Stimulated activated CD8-positive, alpha-beta memory T cell treated with anti-CD3 and anti-CD28 coated beads, Interleukin-15, amount 100 ng/mL, for 48 hours (primary cell): ENCODE results near the gene PDCD11.
"Not testable (repeated sequence)": the region's sequence is repeated elsewhere in the genome, so short reads cannot be mapped to it uniquely, and the experiment has no call there.

Experiments
- DNase-seq, 2 donors: peaks; one replicate each; pipeline ENCODE4 v3.0.0-alpha.2; 2020; ENCODE audit warnings: low read depth in 2 of 2

The PDCD11 gene

DNA sequence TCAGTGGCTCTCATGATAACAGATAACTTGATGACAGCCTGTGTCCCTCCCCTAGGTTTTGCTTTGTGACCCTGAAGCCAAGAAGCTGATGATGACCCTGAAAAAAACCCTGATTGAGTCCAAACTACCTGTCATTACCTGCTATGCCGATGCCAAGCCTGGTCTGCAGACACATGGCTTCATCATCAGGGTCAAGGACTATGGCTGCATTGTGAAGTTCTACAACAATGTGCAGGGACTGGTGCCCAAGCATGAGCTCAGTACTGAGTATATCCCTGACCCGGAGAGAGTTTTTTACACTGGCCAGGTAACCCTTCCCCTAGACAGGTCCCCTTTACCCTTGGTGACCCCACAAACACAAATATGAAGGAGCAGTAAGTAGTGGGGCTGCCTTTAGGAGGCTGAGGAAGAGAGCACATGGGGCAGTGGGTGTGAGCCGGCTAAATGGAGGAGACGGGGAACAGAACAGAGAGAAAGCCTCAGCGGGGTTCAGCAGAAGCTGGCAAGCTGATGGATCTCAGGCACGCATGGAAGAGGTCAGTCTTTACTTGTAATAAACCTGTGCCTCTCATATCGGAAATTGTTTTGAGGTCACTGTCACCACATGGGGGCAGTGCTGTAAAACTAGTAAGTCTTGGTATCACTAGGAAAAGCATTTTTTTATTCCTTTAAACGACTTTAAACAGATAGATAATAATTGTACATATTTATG lies 20.2 kb downstream of the PDCD11 start:
- DNase-seq: peak; percentile 6 to 10

DNA sequence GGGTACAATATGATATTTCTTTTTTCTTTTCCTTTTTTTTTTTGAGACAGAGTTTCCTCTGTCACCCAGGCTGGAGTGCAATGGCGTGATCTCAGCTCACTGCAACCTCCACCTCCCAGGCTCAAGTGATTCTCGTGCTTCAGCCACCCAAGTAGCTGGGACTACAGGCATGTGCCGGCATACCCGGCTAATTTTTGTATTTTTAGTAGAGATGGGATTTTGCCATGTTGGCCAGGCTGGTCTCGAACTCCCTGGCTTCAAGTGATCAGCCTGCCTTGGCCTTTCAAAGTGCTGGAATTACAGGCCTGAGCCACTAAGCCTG lies 20.7 kb downstream of the PDCD11 start:
- not testable (repeated sequence) for DNase-seq

DNA sequence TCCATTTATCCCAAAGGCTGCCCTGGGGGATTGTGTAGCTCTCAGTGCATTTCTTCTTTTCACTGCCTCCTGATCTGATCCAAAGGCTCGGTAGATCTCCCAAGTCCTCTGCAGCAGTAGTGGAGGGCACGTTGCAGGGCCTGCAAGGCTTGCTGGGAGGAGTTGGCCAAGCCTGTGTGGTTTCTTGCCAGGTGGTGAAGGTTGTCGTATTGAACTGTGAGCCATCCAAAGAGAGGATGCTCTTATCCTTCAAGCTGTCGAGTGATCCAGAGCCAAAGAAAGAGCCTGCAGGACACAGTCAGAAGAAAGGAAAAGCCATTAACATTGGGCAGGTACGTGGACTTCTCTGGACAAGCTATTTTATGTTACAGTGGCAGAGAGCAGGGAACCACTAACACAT lies 21.2 kb downstream of the PDCD11 start:
- DNase-seq: no peak

DNA sequence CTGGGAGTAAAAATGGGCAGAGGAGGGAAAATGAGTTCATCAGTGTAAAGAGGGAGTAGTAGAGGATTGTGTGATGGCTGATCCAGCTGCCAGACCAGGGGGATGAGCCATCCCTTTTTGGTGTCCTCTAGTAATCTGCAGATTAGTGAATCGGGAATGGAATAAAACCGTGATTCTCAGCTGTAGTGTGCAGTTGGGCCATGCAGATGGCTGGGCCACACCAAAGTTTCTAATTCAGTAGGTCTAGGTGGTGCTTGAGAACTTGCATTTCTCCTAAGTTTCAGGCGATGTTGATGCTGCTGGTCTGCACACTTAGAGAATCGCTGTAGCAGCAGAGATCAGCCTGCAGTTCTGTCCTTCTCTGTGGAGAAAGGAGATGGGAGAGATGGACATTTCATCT lies 22.7 kb downstream of the PDCD11 start:
- DNase-seq: no peak

DNA sequence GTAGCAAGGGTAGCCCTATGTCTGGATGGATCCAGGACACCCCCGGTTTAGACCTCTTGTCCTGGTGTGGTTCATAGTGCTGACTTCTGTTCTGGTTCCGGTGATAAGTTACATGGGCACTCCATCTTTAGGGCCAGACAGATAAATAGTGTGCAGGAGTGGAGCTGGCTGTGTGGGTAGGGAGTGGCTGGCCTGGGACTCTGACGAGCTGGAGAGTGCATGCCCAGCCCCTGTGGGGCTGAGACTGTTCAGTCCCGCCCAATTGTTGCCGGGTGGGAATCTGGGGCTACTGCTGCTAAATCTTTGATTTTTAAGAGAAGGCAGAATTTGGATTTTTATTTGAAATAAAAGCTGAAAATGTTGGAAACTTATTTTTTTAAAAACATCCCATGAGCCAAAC lies 27.3 kb downstream of the PDCD11 start:
- DNase-seq: no peak

DNA sequence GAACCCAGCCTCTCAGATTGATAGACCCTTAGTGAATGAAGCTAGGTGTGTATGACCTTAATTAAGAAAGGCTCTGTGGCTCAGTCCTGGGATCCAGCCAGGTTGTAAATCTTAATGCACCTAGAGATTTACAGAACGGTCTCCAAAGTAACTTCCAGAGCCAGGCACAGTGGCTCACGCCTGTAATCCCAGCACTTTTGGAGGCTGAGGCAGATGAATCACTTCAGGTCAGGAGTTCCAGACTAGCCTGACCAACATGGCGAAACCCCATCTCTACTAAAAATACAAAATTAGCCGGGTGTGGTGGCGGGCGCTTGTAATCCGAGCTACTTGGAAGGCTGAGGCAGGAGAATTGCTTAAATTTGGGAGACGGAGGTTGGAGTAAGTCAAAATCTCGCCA lies 31.4 kb downstream of the PDCD11 start:
- DNase-seq: no peak

DNA sequence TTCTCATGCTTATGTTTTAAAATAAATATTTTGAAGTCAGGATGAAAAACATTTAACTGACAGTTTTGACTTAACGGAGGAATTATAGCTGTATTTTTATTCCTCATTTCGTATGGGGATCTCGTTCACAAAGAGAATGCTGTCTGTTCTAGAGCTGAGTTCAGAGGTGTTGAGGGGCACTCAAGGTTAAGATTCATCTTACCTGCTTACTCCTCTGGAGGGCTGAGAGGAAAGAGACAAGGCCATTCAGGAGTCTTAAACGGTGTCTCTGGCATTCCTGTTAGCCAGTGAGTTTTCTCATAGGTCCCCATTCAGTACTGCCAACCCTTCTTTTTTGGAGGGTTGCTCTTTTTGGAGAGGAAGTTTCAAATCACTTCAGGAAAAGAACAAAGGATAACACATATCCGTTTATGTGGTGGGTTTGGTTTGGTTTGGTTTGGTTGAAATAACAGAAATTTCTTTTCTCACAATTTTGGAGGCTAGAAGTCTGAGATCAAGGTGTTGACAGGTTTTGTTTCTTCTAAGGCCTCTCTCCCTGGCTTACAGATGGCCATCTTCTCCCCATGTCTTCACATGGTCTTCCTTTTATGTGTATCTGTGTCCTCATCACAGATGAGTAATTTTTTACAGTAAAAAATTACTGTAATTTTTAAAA lies 32.7 kb downstream of the PDCD11 start:
- no peak for DNase-seq

DNA sequence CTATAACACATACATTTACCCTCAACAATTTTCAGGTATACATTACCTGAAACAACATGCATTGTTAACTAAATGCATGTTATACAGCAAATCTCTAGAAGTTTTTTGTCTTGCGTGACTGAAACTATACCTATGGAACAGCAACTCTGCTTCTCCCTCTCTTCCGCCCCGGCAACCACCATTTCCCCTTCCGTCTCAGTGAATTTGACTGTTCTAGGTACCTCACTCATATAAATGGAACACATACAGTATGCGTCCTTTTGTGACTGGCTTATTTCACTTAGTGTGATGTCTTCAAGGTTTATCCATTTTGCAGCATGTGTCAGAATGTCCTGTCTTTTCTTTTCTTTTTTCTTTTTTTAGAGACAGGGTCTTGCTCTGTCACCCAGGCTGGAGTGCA lies 33.2 kb downstream of the PDCD11 start:
- DNase-seq: no peak

DNA sequence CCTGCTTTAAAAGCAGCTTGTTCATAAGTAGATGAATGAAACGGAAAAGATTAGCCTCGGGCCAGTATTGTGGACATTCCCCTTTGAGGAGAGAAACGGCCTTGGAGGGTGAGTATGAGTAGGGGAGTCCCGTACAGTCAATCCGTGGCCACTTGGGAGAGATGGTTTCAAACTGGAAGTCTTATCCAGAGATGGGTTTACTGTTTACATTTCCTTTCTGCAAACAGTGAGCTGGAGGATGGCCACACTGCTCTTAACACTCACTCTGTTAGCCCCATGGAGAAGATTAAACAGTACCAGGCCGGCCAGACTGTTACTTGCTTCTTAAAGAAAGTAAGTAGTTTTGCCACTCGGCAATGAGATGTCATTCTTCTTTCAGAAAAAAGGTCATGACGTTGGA lies 35.5 kb downstream of the PDCD11 start:
- no peak for DNase-seq

DNA sequence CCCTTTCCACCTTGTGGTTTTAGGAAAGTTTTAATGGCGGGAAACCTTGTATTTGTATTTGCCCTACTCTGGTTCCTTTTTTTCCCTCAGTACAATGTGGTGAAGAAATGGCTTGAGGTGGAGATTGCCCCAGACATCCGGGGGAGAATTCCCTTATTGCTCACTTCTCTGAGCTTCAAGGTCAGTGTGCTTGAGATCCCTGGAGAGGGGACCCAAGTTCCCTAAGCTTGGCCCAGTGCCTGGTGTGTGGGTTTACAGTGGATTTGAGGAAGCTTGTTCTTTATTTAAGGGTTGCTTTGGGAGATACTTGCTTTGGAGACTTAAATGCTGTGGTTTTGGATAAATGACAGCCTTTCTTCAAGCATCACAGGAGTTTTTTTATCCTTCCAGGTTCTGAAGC lies 37.4 kb downstream of the PDCD11 start:
- no peak for DNase-seq

DNA sequence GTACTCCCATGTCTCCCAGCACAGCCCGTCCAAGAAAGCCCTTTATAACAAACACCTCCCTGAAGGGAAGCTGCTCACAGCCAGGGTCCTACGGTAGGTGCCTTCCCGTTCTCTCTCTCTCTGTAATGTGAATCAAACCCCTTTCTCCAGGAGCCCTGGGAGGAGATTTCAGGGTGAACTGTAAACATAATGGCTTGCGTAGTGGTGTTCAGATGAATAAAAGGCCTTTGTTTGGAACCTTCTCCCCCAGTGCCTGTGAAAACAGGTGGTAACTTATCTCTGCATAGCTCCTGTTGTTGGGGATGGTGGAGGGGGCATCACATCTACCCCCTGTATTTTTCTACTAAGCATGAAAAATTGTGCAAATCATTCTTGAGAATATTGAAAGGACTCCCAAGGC lies 43.4 kb downstream of the PDCD11 start:
- no peak for DNase-seq

DNA sequence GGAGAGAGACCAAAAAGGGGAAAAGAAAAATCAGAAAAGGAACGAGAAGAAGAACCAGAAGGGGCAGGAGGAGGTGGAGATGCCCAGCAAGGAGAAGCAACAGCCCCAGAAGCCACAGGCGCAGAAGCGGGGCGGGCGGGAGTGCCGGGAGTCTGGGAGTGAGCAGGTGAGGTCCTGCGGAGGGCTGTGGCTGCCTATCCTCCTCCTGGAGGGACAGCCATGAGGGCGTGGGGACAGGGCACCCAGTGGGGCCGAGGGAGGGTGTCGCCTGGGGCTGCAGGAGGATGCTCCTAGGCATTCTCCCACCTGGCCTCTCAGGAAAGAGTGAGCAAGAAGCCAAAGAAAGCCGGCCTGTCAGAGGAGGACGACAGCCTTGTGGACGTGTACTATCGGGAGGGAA lies 44.0 kb downstream of the PDCD11 start:
- DNase-seq: no peak

DNA sequence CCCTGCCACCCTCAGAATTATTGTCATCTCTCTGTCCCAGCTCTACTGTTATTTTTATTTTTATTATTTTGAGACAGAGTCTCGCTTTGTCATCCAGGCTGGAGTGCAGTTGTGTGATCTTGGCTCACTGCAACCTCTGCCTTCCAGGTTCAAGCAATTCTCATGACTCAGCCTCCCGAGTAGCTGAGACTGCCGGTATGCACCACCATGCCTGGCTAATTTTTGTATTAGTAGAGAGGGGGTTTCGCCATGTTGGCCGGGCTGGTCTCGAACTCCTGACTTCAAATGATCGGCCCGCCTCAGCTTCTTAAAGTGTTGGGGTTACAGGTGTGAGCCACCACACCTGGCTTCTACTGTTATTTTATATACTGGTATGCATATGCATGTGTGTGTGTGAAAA lies 44.8 kb downstream of the PDCD11 start:
- DNase-seq: no peak

DNA sequence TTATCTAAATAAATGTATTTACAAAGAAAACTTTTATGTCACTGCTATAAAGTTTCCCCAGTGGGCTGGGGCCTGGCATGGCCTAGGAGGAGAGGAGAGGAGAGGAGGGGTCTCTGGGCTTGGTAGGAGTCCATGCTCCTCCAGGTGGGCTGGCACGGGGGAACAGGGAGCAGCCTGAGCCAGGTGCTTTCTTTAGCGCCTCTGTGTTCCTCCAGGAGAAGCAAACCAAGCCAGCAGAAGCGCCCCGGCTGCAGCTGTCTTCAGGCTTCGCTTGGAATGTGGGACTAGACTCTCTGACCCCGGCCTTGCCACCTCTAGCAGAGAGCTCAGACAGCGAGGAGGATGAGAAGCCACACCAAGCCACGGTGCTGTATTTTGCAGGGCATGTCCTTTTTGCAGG lies 45.2 kb downstream of the PDCD11 start:
- no peak for DNase-seq

DNA sequence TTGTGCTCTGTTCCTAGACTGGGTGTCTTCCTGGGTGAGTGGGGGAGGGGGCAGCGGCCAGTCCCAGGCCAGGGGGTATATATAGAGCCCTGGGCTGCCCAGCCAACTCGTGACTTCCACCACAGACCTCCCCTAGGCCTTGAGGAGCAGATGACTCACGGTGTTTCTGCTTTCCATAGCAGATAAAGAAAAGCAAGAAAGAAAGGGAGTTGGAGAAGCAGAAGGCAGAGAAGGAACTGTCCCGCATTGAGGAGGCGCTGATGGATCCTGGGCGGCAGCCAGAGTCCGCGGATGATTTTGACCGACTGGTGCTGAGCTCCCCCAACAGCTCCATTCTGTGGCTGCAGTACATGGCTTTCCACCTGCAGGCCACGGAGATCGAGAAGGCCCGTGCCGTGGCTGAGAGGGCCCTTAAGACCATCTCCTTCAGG lies 45.6 kb downstream of the PDCD11 start:
- DNase-seq: no peak

DNA sequence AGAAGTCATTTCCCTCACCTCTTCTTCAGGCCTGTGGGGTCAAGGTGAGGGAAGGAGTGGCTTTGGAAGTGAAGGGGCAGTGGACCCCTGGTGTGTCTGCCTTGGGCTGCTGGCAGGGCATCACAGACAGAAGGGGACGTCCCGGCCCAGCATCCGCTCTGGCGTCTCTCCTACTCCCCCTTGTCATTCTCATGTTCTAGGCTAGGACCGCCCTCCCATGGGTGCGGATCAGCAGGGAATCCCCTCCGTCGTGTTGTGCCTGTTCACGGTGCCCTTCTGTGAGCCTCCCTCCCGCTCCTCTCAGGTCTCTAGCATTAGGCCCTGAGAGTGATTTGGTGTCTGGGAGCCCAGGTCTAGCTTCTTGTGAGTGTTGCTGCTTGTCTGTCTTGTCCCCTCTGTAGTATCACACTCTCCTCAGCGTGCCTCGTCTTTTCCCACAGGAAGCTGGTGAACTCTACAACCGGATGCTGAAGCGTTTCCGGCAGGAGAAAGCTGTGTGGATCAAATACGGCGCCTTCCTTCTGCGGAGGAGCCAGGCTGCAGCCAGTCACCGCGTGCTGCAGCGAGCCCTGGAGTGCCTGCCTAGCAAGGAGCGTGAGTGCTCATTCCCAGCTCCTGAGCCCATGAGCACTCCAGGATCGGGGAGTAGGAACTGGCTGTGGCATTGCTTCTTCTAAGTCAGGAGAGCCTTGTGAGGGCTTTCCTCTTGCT lies 47.2 kb downstream of the PDCD11 start:
- DNase-seq: no peak

DNA sequence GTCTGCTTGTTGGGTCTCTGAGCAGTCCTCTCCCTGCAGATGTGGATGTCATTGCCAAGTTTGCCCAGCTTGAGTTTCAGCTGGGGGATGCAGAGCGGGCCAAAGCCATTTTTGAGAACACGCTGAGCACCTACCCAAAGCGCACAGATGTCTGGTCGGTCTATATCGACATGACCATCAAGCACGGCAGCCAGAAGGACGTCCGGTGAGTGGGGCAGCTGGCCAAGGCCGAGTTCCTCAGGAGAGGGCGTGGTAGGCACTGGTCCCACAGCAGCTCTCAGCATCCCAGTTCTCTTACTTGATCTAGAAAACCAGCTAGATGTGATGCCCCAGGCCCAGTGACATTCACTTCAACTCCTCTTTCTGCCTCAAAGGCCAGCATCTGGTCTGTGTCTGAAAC lies 48.1 kb downstream of the PDCD11 start:
- DNase-seq: no peak

DNA sequence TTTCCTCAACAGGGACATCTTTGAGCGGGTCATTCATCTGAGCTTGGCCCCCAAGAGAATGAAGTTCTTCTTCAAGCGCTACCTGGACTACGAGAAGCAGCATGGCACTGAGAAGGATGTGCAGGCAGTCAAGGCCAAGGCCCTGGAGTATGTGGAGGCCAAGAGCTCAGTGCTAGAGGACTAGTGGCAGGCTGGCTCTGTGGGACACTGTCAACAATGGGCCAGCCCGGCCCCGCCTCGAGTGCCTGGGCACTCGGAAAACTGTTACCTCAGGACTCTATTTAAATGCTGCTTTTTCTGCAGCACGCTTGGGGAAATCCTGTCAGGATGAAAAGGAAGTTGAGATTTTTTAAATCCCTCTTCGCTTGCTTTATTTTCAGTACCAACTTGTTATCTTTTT lies 48.9 kb downstream of the PDCD11 start:
- no peak for DNase-seq

DNA sequence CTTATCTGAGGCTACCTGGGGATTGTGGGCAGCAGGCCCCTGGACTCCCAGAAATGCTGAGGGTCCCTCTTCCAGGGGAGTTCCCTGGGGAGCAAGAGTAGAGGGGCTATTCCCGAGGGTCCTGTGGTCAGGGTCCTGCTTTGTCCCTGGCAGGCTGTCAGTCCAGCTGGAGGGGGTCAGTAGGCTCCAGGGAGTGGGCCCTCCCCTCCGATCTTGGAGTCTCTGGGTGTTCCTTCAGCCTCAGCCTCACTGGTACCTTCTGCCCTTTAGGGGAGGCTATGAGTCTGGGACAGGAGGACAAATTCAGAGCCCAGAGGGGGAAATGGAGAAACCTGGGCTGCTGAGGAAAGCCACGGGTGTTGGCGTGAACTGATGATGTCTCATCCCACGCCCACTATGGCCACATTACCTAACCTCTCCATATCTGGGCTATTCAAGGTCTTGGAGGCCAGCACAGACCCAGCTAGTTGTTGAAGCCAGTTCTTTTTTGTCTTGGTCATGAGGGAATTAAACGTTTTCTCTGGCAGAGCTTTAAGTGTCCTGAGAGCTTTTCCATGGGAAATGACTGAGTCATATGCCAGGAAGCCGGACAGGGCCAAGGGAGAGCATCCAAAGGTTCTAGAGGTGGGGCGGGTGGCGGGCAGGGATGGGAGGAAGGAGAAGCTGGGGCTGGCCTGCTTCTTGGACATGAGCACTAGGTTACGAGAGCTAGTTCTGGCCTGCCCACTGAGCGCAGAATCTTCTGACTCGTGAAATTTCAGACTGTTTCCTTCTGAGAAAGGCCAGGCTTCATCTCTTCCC lies 49.5 kb downstream of the PDCD11 start:
- no peak for DNase-seq

DNA sequence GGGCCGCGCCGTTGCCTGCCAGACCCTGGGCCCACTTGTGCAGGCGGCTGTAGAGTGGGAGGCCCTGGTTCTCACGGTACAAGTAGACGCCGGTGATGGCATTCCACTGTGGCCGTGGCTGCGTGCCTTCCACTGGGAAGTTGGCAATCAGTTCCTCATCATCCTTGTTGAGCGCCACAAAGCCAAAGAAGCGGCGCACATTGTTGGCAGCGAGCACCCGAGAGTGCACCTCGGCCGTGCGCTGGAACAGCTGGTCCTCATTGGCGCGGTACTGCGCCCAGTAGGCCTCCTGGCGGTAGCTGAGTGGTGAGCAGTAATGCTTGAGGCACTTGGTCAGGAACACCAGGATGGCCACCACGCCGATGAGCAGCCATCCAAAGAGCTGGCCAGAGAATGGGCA lies 50.8 kb downstream of the PDCD11 start:
- no peak for DNase-seq

DNA sequence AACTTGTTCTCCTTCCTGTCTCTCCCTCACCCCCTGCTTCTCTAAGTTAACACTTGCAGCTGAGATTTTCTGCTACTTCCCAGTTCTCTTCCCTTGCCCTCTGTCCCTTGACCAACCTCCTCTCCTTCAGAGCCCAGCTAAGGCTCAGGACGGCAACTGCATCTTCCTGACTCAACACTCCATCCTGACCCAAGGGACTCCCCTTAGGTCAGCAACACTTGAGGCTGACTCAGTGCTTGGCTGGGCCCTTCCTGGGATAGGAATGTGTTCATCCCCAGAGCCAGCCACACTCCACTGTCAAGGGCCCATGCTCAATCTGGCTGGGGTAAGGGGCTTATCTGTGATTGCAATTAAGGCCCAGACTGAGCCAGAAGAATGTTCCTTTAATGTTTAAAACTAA lies 52.3 kb downstream of the PDCD11 start:
- no peak for DNase-seq
